T-helper 22 cell (primary cell): Measurements from ENCODE around the gene S1PR4.
"Not testable (repeated sequence)": the region's sequence is repeated elsewhere in the genome, so short reads cannot be mapped to it uniquely, and the experiment has no call there.

Experiments used
- DNase-seq: peaks from one replicate; pipeline ENCODE4 v3.0.0-alpha.2; 2020; ENCODE audit warnings: low read depth

S1PR4 gene

GRCh38 chr19:3196064-3196932 lies 17.7 kb downstream of the S1PR4 start:
- no peak for DNase-seq

GRCh38 chr19:3196933-3197205 lies 18.3 kb downstream of the S1PR4 start:
- DNase-seq = no peak

- DNase-seq = no peak
These were observed 20.5 kb downstream of the S1PR4 start for GRCh38 chr19:3198901-3199700.

- DNase-seq = no peak
These were observed 22.6 kb downstream of the S1PR4 start for GRCh38 chr19:3201072-3201700.

GRCh38 chr19:3201911-3202310 lies 23.3 kb downstream of the S1PR4 start:
- DNase-seq = no peak

- no peak for DNase-seq
These were observed 23.8 kb downstream of the S1PR4 start for GRCh38 chr19:3202346-3202745.

GRCh38 chr19:3202895-3203294 lies 24.3 kb downstream of the S1PR4 start:
- DNase-seq = not testable (repeated sequence)

- no peak for DNase-seq
These were observed 25.5 kb downstream of the S1PR4 start for GRCh38 chr19:3203805-3204645.

GRCh38 chr19:3204646-3205275 lies 26.2 kb downstream of the S1PR4 start:
- no peak for DNase-seq

GRCh38 chr19:3206216-3206953 lies 27.8 kb downstream of the S1PR4 start:
- no peak for DNase-seq

- no peak for DNase-seq
These were observed 29.1 kb downstream of the S1PR4 start for GRCh38 chr19:3207461-3208242.

GRCh38 chr19:3208317-3209207 lies 30.0 kb downstream of the S1PR4 start:
- DNase-seq = no peak

GRCh38 chr19:3210347-3211017 lies 31.9 kb downstream of the S1PR4 start:
- DNase-seq = peak; percentile 21

- DNase-seq = no peak
These were observed 32.6 kb downstream of the S1PR4 start for GRCh38 chr19:3211191-3211590.

GRCh38 chr19:3213159-3213558 lies 34.6 kb downstream of the S1PR4 start:
- no peak for DNase-seq

GRCh38 chr19:3216874-3217273 lies 38.3 kb downstream of the S1PR4 start:
- no peak for DNase-seq

- DNase-seq = no peak
These were observed 42.0 kb downstream of the S1PR4 start for GRCh38 chr19:3220576-3220975.

GRCh38 chr19:3221576-3221975 lies 43.0 kb downstream of the S1PR4 start:
- not testable (repeated sequence) for DNase-seq
